ENCODE results near the gene PSORS1C2. TPM values are rescaled to one million over a fixed set of nuclear protein-coding genes. Genes with fewer than 3 reads are reported as not detected.

The PSORS1C2 gene
- total RNA-seq, 1 experiment from 2014 or later = 0.33 TPM

DNA sequence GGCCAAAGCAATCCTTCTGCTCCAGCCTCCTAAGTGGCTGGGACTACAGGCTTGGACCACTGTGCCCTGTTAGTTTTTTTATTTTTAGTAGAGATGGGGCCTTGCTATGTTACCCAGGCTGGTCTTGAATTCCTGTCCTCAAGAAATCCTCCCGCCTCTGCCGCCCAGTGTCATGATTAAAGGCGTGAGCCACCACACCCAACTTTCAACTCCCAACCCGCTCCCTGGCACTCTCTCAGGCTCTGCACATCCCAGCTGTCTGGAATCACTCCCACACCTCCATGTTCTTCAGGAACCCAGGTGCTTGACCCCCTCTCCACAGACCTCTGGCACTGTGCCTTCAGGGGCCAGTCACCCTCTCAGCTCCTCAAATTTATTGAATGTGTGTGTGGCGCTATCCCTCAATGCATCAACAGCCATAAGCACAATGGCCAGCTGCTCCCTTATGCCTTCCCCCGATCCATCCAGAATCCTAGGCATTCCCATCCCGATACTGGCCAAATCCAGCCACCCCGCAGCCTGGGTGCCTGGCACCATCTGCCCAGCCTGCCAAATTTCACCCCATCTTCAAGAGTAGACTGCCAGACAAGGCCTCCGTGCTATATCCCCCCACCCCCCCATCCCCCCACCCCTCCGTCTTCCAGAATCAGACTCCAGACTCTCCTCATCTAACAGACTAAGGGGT is 32.3 kb upstream of the PSORS1C2 start:
- H4K91ac ChIP-seq (ENCODE audit: insufficient read length, low read depth, low read length) = no peak overlapping the region

More for the DNA sequence above, 32.3 kb upstream of the PSORS1C2 start:
- H2BK12ac ChIP-seq (ENCODE audit: insufficient read length, low read depth, low read length) = peak overlapping the region; percentile 26
- no peaks in the 10 kb centered on the region; the same call in 1 of the 2 replicates for H3K27me3 Mint-ChIP-seq (ENCODE audit: low read depth)
- no peak overlapping the region for H2AFZ ChIP-seq (ENCODE audit: low read length)
- peak overlapping the region; percentile 65 for H3K18ac ChIP-seq (ENCODE audit: insufficient read length, low read depth, low read length)
- H4K5ac ChIP-seq (ENCODE audit: insufficient read length, low read depth, low read length) = peak overlapping the region; percentile 33
- no peak overlapping the region for H3K4ac ChIP-seq (ENCODE audit: low read depth, low read length)
- H3K79me2 ChIP-seq (ENCODE audit: insufficient read depth, low read length) = peaks cover 41% of the 10 kb centered on the region
- H3K9me3 Mint-ChIP-seq = no peaks in the 10 kb centered on the region; a peak in 1 of 5 replicates
- H3K27me3 ChIP-seq (ENCODE audit: insufficient read depth, low read length) = no peaks in the 10 kb centered on the region
- WGBS (ENCODE audit: extremely low coverage, insufficient read length, low lambda C conversion rate) = no CpG with 5 or more reads among the region's 10 CpGs
- H3K4me2 ChIP-seq (ENCODE audit: insufficient read depth, insufficient read length, low read length) = peak overlapping the region; percentile 61
- H3K9me3 ChIP-seq (ENCODE audit: control insufficient read depth, low read depth, low read length) = no peaks in the 10 kb centered on the region
- no peak for TF ChIP-seq CTCF (conservative IDR thresholded peaks at IDR 0.05)
- peaks cover 22% of the 10 kb centered on the region for H3K23me2 ChIP-seq (ENCODE audit: insufficient read length, low read depth, low read length, poor library complexity, severe bottlenecking)
- H3K4me1 Mint-ChIP-seq = peaks cover 56 to 80% of the 10 kb centered on the region in 2 experiments
- peak overlapping the region; percentile 45; the same call in 1 of the 2 replicates for H3K14ac ChIP-seq (ENCODE audit: insufficient read depth, low read length)
- peak overlapping the region; percentile 98 to 100 (median 98) for H3K27ac Mint-ChIP-seq
- no peak overlapping the region for H2BK20ac ChIP-seq (ENCODE audit: low read depth, low read length, poor library complexity, severe bottlenecking)
- peak overlapping the region; percentile 47 for H2BK5ac ChIP-seq (ENCODE audit: insufficient read length, low read length)
- peak; percentile 64 for DNase-seq
- peak overlapping the region; percentile 91 for H3K4me3 Mint-ChIP-seq
- peak overlapping the region; percentile 21 for H3K9ac ChIP-seq (ENCODE audit: extremely low read depth, insufficient read length, low read length)
- H3K23ac ChIP-seq (ENCODE audit: insufficient read length, low read depth, low read length) = no peak overlapping the region
- H3K56ac ChIP-seq (ENCODE audit: insufficient read length, low read depth, low read length) = no peak overlapping the region
- H3K27ac ChIP-seq (ENCODE audit: insufficient read length, low read depth, low read length) = peak overlapping the region; percentile 10
- H4K20me1 ChIP-seq (ENCODE audit: control insufficient read depth, insufficient read depth, insufficient read length) = no peaks in the 10 kb centered on the region
- peaks cover 12 to 40% (median 33%) of the 10 kb centered on the region in 3 experiments for H3K36me3 Mint-ChIP-seq (ENCODE audit: insufficient read depth in 1 of 3, low read depth in 3 of 3)
- H2BK120ac ChIP-seq (ENCODE audit: low read depth, low read length, poor library complexity, severe bottlenecking) = no peak overlapping the region
- no peak overlapping the region for H2BK15ac ChIP-seq (ENCODE audit: low read depth, low read length)
- H3K4me1 ChIP-seq (ENCODE audit: insufficient read depth, low read length) = peaks cover 10% of the 10 kb centered on the region
- no peak overlapping the region for H2AK5ac ChIP-seq (ENCODE audit: insufficient read length, low read length)
- H4K8ac ChIP-seq (replicated peaks; ENCODE audit: insufficient read length, low read depth, low read length) = no peak overlapping the region
- no peaks in the 10 kb centered on the region for H3K79me1 ChIP-seq (ENCODE audit: insufficient read depth, low read depth, low read length, poor library complexity, severe bottlenecking)
- H3T11ph ChIP-seq (ENCODE audit: low read length) = no peak overlapping the region
